Epithelial cell of proximal tubule (primary cell): ENCODE data around the gene PDE6H. TPM values are rescaled to one million over a fixed set of nuclear protein-coding genes. Genes with fewer than 3 reads are reported as not detected.
A peak's percentile ranks its signal among the peaks of the same experiment; 100 is the strongest.

ENCODE experiments used
- DNase-seq: peaks from one replicate; pipeline ENCODE4 v3.0.0-alpha.2; 2011; ENCODE audit warnings: low read depth
- H3K4me3 ChIP-seq: 2 replicates; pipeline ENCODE4 v1.5.1; 2011; ENCODE audit warnings: low read depth, mild to moderate bottlenecking, low read length
- total RNA-seq: library from RNA; depleted of rRNA; stranded (reverse); fragments of >200 nt; gene quantifications from 2 replicates; pipeline ENCODE4 v1.2.3, GENCODE V29; 2015
- TF ChIP-seq, protein P1 (sequence below): conservative IDR thresholded peaks from 2 replicates; pipeline ENCODE4 v1.5.1; 2012; ENCODE audit warnings: low read depth, mild to moderate bottlenecking, low read length

Gene PDE6H
- total RNA-seq, 1 donor from 2014 or later, result not detected

DNA sequence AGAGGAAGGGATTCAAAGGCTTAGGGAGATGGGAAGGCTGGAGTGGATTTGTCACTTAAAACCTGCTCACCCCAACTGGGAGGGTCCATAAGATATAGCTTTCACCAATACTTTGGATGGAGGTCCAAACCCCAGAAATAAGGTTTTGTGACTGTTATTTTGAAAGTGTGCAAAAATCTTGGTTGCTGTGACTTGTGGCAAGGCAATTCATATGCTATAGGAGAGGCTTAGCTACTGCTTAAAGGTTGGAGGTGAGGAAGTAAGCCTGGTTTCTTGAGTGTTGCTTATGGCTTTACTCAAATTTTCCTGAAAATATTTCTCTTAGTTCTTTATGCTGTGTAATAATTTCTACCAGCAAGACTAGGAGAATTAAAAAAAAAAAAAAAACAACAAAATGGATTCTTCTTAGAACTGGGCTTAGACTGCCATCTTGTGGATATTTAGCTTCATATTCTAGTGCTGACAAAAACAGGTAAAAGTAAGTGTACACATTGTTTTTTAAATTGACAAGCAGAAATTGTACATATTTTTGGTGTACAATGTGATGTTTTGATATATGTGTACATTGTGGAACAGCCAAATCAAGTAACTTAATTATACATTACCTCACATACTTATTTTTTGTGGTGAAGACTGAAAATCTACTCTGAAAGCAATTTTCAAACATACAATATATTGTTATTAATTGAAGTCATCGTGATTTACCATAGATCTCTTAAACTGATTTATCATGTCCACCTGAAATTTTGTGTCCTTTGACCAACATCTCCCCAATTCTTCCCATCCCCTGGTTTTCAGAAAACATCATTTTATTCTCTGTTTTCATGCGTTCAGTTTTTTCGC lies 23.0 kb downstream of the PDE6H start:
- TF ChIP-seq, protein P1, sequence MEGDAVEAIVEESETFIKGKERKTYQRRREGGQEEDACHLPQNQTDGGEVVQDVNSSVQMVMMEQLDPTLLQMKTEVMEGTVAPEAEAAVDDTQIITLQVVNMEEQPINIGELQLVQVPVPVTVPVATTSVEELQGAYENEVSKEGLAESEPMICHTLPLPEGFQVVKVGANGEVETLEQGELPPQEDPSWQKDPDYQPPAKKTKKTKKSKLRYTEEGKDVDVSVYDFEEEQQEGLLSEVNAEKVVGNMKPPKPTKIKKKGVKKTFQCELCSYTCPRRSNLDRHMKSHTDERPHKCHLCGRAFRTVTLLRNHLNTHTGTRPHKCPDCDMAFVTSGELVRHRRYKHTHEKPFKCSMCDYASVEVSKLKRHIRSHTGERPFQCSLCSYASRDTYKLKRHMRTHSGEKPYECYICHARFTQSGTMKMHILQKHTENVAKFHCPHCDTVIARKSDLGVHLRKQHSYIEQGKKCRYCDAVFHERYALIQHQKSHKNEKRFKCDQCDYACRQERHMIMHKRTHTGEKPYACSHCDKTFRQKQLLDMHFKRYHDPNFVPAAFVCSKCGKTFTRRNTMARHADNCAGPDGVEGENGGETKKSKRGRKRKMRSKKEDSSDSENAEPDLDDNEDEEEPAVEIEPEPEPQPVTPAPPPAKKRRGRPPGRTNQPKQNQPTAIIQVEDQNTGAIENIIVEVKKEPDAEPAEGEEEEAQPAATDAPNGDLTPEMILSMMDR, result peak; percentile 59
- H3K4me3 ChIP-seq, result no peak overlapping the region

DNA sequence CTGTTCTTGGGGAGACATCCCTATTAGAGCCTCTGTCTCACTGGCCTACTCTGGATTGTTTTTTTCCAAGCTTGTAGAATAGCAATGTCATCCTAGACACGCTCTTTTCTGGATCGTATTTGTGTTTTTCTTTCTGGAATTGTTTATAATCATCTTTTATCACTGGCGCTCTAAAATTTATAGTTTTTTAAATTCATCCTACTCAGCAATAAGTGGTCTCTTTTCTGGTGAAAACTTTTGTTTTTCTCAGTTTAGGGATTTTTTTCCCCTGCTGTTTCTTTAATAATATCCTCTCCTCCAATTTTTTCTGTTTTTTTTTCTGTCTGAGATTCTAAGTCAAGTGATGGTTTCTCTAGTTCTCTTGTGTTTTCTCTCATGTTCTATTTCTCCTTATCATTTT lies 25.2 kb downstream of the PDE6H start:
- TF ChIP-seq, protein P1, result no peak
- DNase-seq, result no peak
- no peak overlapping the region for H3K4me3 ChIP-seq

More for the DNA sequence above, 23.0 kb downstream of the PDE6H start:
- DNase-seq, result no peak

DNA sequence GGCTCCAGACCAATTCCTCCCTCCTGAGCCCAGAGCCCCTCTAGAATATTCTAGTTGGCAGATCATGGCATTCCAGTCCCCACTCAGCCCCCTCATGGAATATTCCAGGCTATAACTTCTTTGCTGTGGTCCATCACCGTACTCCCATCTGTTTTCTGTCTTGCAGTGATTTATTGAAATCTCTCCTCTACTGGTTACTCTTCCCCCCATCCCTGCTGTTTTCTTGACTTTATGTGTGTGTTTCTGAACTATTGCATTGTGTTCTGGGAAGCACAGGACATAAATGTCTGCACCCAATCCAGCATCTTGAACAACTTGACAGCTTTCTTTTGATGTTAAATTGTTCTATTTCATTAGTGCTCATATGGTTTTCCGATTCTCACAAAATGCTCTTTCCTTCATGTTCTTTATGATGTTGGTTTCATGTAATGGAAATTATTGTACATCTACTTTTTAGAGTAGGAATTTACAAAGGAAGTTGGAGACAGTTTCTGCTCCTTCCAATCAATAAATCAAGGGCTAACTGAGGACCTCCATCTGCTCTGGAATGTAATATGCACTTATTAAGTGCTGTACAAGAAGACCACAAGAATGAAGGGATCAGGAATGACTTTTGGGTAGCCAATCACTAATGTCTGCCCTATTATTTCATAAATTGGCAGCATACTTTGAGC lies 26.3 kb downstream of the PDE6H start:
- TF ChIP-seq, protein P1, result no peak
- no peak for DNase-seq
- H3K4me3 ChIP-seq, result no peak overlapping the region

DNA sequence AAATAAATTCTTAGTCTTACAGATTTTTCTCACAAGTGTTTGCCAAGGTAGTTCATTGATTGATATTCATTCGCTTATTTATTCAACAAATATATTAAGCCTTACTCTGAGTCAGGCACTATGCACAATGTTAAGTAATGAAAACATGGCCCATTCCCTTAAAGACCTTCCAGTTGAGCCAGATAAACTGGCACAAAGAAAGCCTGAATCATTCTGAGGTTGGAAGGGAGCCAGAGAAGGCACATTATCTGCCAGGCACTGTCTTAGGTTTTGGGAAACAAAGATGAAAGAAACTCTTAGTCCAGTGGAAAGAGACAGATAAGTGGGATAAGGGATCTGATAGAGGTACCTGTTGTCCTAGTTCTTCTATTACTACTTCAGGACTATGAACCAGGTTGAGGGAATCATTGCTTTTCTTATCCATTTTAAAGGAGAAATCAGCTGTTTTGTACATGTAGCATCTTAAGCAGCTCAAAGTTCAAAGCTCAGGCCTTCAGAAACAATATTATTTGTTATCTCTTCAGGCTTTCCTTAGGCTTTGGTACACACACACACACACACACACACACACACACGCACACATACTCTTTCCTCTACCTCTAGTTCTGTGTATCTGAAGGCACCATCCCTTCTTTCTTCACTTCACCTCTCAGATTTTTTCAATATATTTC lies 27.0 kb downstream of the PDE6H start:
- no peak overlapping the region for H3K4me3 ChIP-seq
- no peak for DNase-seq
- TF ChIP-seq, protein P1, result no peak

DNA sequence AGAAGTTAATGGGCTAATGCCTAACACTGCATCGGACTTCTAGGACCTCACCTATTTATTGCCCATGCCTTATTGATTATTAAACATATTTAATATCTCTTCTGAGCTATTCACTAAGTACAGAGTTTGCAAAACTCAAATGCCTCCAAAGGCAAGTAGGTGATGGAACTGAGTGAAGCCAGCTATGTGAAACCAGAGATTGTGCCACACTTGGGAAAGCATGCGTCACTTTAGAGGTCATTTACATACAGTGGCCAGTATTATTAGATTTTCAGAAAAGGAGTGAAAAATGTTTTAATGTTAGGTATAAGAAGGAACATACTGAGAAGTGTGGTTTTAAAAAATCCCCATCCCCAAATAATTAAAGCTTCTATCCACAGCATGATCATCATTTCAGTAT lies 27.7 kb downstream of the PDE6H start:
- TF ChIP-seq, protein P1, result no peak
- H3K4me3 ChIP-seq, result no peak overlapping the region
- DNase-seq, result no peak

DNA sequence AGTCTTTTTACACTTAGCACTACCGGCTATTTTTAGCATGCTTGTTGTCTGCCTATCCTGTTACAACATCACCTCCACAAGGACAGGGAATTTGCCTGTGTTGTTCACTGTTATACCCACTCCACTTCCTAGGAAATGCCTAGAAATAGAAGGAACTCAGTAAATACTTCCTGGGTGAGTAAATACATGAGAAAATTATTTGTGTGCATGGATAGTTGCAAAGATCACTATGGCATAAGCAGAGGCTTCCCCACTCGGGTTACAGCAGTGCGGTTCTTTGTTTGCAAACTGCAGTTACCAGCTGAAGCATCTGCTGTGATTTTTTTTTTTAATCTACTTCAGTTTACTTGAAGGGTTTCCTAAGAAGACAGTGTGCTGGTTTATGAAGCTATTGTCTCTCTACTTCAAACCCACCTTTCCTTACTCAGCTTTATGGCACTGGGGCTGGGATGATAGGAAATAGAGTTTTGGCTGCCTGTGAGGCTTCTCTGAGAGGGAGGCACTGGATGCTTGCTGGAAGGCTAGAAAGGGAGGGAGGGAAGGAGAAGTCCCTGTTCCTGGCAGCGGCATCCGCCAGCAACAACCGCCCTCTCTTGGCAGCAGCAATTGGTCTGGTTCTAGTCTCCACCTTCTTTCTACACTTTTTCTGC lies 29.0 kb downstream of the PDE6H start:
- DNase-seq, result no peak
- H3K4me3 ChIP-seq, result no peak overlapping the region
- TF ChIP-seq, protein P1, result no peak
